Endothelial cell of umbilical vein (primary cell): ENCODE results near the gene CDK7. TPM values are rescaled to one million over a fixed set of nuclear protein-coding genes. Genes with fewer than 3 reads are reported as not detected.
"Not testable (repeated sequence)": the region's sequence is repeated elsewhere in the genome, so short reads cannot be mapped to it uniquely, and the experiment has no call there.

Source experiments
- BruUV-seq: library from RNA; stranded (reverse); fragments of 400-500 nt; replicated peaks from 2 replicates; lab custom pipeline; 2021; lab: Mats Ljungman, UMichigan
- CTCF ChIA-PET: fragments of 300-600, 350-600 bp; sonication (Branson Sonifier 250); formaldehyde crosslinking; loops from one replicate; lab custom pipeline; 2021; ENCODE audit warnings: antibody characterized with exemption, inconsistent platforms; lab: Charles Lee
- POLR2A ChIA-PET: fragments of 300-600, 350-600 bp; sonication (Branson Sonifier 250); formaldehyde crosslinking; loops from one replicate; lab custom pipeline; 2021; ENCODE audit warnings: antibody characterized with exemption, inconsistent platforms; lab: Charles Lee
- DNase-seq: peaks from one replicate; pipeline ENCODE4 v3.0.0-alpha.2; 2011; ENCODE audit warnings: low read depth, low spot score
- FAIRE-seq: peaks from 2 replicates; lab custom pipeline; 2011; peaks lifted over from hg19 to GRCh38; lab: Jason Lieb, UNC
- H2AFZ ChIP-seq: 2 replicates; pipeline ENCODE4 v1.6.0; 2012; ENCODE audit warnings: low read depth, low read length, control low read depth, inconsistent platforms
- H3K27ac ChIP-seq: 2 replicates; pipeline ENCODE4 v1.5.1; 2011; ENCODE audit warnings: low read depth, mild to moderate bottlenecking, control low read depth, low read length, moderate library complexity; ENCODE audit not compliant: insufficient read depth
- H3K27me3 ChIP-seq, 2 experiments: 2 replicates each; pipeline versions ENCODE4 v1.6.0 to v1.6.1; 2011; ENCODE audit warnings: low read length in 2 of 2, mixed read lengths in 1 of 2; ENCODE audit not compliant: control insufficient read depth in 2 of 2, insufficient read depth in 2 of 2
- H3K36me3 ChIP-seq, 2 experiments: 2 replicates in 1 of 2; 3 replicates in 1 of 2; pipeline ENCODE4 v1.5.1; 2011; ENCODE audit warnings: low read length in 2 of 2, mild to moderate bottlenecking in 1 of 2, moderate library complexity in 1 of 2; ENCODE audit not compliant: control insufficient read depth in 2 of 2, insufficient read depth in 2 of 2; ENCODE audit errors: extremely low read depth in 1 of 2
- H3K4me1 ChIP-seq: 3 replicates; pipeline ENCODE4 v1.5.1; 2011; ENCODE audit warnings: mild to moderate bottlenecking, low read length; ENCODE audit not compliant: control insufficient read depth, insufficient read depth; ENCODE audit errors: extremely low read depth
- H3K4me2 ChIP-seq: 2 replicates; pipeline ENCODE4 v1.6.1; 2011; ENCODE audit warnings: low read length, control low read depth, mixed read lengths; ENCODE audit not compliant: insufficient read depth
- H3K4me3 ChIP-seq, 3 experiments: fragments of 200-600 bp in 1 of 3; sonication (generic), shearing (Covaris generic) in 1 of 3; replicated peaks in 1 of 3; 2 replicates each; pipeline ENCODE4 v1.5.1; 2011 to 2016; ENCODE audit warnings: control low read depth in 3 of 3, low read length in 3 of 3, mild to moderate bottlenecking in 2 of 3, inconsistent platforms in 1 of 3, low read depth in 1 of 3, moderate library complexity in 1 of 3; ENCODE audit not compliant: insufficient read depth in 1 of 3
- H3K79me2 ChIP-seq: 2 replicates; pipeline ENCODE4 v1.6.0; 2012; ENCODE audit warnings: low read length, inconsistent platforms; ENCODE audit not compliant: control insufficient read depth, insufficient read depth
- H3K9ac ChIP-seq: replicated peaks from 2 replicates; pipeline ENCODE3; 2011; ENCODE audit warnings: low read length, control low read depth; ENCODE audit not compliant: insufficient read depth; ENCODE audit errors: extremely low read depth
- H3K9me1 ChIP-seq: replicated peaks from 3 replicates; pipeline ENCODE4 v1.6.0; 2011; ENCODE audit warnings: mild to moderate bottlenecking, low read length; ENCODE audit not compliant: control insufficient read depth, insufficient read depth; ENCODE audit errors: extremely low read depth
- H3K9me3 ChIP-seq: replicated peaks from 2 replicates; pipeline ENCODE4 v1.5.1; 2012; ENCODE audit warnings: low read length, inconsistent platforms; ENCODE audit not compliant: control insufficient read depth, insufficient read depth
- H4K20me1 ChIP-seq: replicated peaks from 2 replicates; pipeline ENCODE3; 2011; ENCODE audit warnings: mild to moderate bottlenecking, low read length; ENCODE audit not compliant: control insufficient read depth, insufficient read depth; ENCODE audit errors: extremely low read depth
- CTCF ChIP-seq, 2 donors: IDR thresholded peaks; 1 replicate in 1 of 2; 2 replicates in 1 of 2; pipeline ENCODE4 v1.5.1; 2011; ENCODE audit warnings: low read length in 2 of 2, mild to moderate bottlenecking in 2 of 2, moderate library complexity in 2 of 2, control low read depth in 1 of 2, inconsistent platforms in 1 of 2, low read depth in 1 of 2; ENCODE audit not compliant: insufficient read depth in 1 of 2; ENCODE audit errors: extremely low read depth in 1 of 2
- EZH2 ChIP-seq: IDR thresholded peaks from 2 replicates; pipeline ENCODE4 v1.6.1; 2012; ENCODE audit warnings: borderline replicate concordance, low read depth, mild to moderate bottlenecking, moderate library complexity, low read length, inconsistent platforms; ENCODE audit not compliant: severe bottlenecking
- FOS ChIP-seq: IDR thresholded peaks from 2 replicates; pipeline ENCODE4 v1.6.1; 2011; ENCODE audit warnings: mild to moderate bottlenecking, low read length, moderate library complexity, borderline replicate concordance; ENCODE audit not compliant: insufficient read depth
- GATA2 ChIP-seq: IDR thresholded peaks from 2 replicates; pipeline ENCODE4 v1.7.0; 2011; ENCODE audit warnings: low read depth, mild to moderate bottlenecking, moderate library complexity, mixed read lengths, low read length; ENCODE audit not compliant: insufficient read length, insufficient read depth
- JUN ChIP-seq: IDR thresholded peaks from 2 replicates; pipeline ENCODE4 v1.6.1; 2011; ENCODE audit warnings: borderline replicate concordance, low read depth; ENCODE audit not compliant: insufficient read length, insufficient read depth
- MAX ChIP-seq: IDR thresholded peaks from 2 replicates; pipeline ENCODE4 v1.6.1; 2011; ENCODE audit not compliant: insufficient read depth, insufficient read length
- MYC ChIP-seq: IDR thresholded peaks from one replicate; pipeline ENCODE4 v1.6.1; 2011; ENCODE audit warnings: mild to moderate bottlenecking, low read depth, low read length
- POLR2A ChIP-seq: IDR thresholded peaks from 2 replicates; pipeline ENCODE4 v1.6.1; 2012; ENCODE audit warnings: low read depth, mild to moderate bottlenecking, control low read depth, low read length
- POLR2AphosphoS5 ChIP-seq: IDR thresholded peaks from 2 replicates; pipeline ENCODE4 v1.6.1; 2012; ENCODE audit warnings: low read depth, mild to moderate bottlenecking, control low read depth, low read length, moderate library complexity; ENCODE audit not compliant: insufficient read depth
- dilution Hi-C: fragments of 300-500 bp; cut with MboI; formaldehyde crosslinking; loops from one replicate; pipeline ENCODE4 v1.15.0; 2019; ENCODE audit warnings: low sequenced_read_pairs; ENCODE audit not compliant: extremely low pct_ligation_motif_present
- intact Hi-C: fragments of 100-400 bp; cut with micrococcal nuclease; formaldehyde crosslinking; loops from one replicate; pipeline ENCODE4 v1.10.0; 2022
- polyA plus RNA-seq, 4 experiments: library from polyadenylated mRNA; depleted of rRNA in 3 of 4; stranded (reverse) in 3 of 4; unstranded in 1 of 4; fragments of >200 nt; gene quantifications; 2 replicates each; pipeline versions ENCODE4 v1.2.1 to v1.2.3, GENCODE V29; 2011 to 2012; ENCODE audit warnings: missing spikeins in 1 of 4
- total RNA-seq: library from RNA; stranded (reverse); gene quantifications from 2 replicates; pipeline ENCODE4 v1.2.3, GENCODE V29; 2021

The CDK7 gene
- total and polyA plus RNA-seq, 2 donors (not counting 3 experiments of a cell fraction or from before 2014, with no cell fraction given), result 24.6 to 38.1 TPM

- BruUV-seq, H3K27ac ChIP-seq, H3K27me3 ChIP-seq, H3K9me1 ChIP-seq, H3K9ac ChIP-seq, FAIRE-seq, H3K4me3 ChIP-seq, H3K4me1 ChIP-seq, H3K4me2 ChIP-seq, H4K20me1 ChIP-seq, H3K9me3 ChIP-seq, CTCF ChIA-PET, dilution Hi-C loops, intact Hi-C loops, H2AFZ ChIP-seq, H3K36me3 ChIP-seq, DNase-seq: not testable (repeated sequence)
- POLR2A ChIA-PET, result interaction anchor here (0.7 kb wide), 1 partner anchor 42 kb away, joined by 5 read pairs; no protein-coding TSS in a partner anchor
- H3K79me2 ChIP-seq, result peaks cover 11% of the 10 kb centered on the region
- TF ChIP-seq JUN, result peak; percentile 3
These were observed 21.3 kb downstream of the CDK7 start for GRCh38 chr5:69255940-69256339.

- intact Hi-C loops (no loop called here), dilution Hi-C loops (no loop called here)
- CTCF ChIA-PET, result no interaction called here
- Histone ChIP-seq H2AFZ (no peak overlapping the region), H3K79me2 (peaks cover 4% of the 10 kb centered on the region), H3K27me3 (no peaks in the 10 kb centered on the region), H3K9ac (no peak overlapping the region), H3K9me1 (no peaks in the 10 kb centered on the region), H3K9me3 (no peaks in the 10 kb centered on the region), H3K27ac (no peak overlapping the region), H3K36me3 (peaks cover 0 to 7% of the 10 kb centered on the region in 2 experiments), H3K4me2 (no peak overlapping the region), H4K20me1 (no peaks in the 10 kb centered on the region), H3K4me3 (no peak overlapping the region), H3K4me1 (peaks cover 14% of the 10 kb centered on the region)
- TF ChIP-seq JUN (no peak), POLR2AphosphoS5 (no peak), GATA2 (no peak), FOS (no peak), POLR2A (no peak), EZH2 (no peak), CTCF (IDR thresholded peaks at IDR 0.05; ENCODE audit: extremely low read depth in 1 of 2, insufficient read depth in 1 of 2, low read depth in 1 of 2, low read length in 2 of 2) (no peak), MYC (no peak), MAX (no peak)
- POLR2A ChIA-PET, result no interaction called here
- BruUV-seq, result no TSS peak
- FAIRE-seq (no peak), DNase-seq (no peak)
These were observed 22.9 kb downstream of the CDK7 start for GRCh38 chr5:69257577-69257976.
